22Rv1 (cell line): Measurements from ENCODE around the gene TCF12.

Experiments
- ZFX ChIP-seq: fragments of 450-650 bp; IDR thresholded peaks from 2 replicates; pipeline ENCODE4 v1.6.1; 2017; ENCODE audit warnings: antibody characterized with exemption, borderline replicate concordance
- TF ChIP-seq, protein P1 (sequence below): fragments of 450-650 bp; IDR thresholded peaks from 2 replicates; pipeline ENCODE4 v1.5.1; 2017; ENCODE audit warnings: mild to moderate bottlenecking

DNA sequence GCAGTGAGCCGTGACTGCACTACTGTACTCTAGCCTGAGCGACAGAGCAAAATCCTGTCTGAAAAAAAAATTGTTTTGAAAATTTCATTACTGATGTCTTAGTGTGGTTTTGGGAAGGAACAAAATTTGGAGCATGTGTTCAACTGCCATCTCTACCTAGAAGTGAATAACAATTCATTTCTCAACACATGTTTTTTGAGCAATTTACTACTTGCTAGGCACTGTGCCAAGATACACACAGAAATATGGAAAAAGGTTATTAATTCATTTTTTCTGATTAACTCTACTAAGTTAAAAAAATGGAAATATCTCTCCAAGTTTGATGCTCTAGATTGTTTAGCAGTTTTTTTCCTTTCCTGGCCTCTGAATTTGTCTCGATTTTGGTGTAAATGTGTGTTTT lies 5.2 kb upstream of the TCF12 start:
- TF ChIP-seq, protein P1, sequence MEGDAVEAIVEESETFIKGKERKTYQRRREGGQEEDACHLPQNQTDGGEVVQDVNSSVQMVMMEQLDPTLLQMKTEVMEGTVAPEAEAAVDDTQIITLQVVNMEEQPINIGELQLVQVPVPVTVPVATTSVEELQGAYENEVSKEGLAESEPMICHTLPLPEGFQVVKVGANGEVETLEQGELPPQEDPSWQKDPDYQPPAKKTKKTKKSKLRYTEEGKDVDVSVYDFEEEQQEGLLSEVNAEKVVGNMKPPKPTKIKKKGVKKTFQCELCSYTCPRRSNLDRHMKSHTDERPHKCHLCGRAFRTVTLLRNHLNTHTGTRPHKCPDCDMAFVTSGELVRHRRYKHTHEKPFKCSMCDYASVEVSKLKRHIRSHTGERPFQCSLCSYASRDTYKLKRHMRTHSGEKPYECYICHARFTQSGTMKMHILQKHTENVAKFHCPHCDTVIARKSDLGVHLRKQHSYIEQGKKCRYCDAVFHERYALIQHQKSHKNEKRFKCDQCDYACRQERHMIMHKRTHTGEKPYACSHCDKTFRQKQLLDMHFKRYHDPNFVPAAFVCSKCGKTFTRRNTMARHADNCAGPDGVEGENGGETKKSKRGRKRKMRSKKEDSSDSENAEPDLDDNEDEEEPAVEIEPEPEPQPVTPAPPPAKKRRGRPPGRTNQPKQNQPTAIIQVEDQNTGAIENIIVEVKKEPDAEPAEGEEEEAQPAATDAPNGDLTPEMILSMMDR, result no peak
- TF ChIP-seq ZFX, result no peak
